Measurements from ENCODE around the gene BBC3. TPM values are rescaled to one million over a fixed set of nuclear protein-coding genes. Genes with fewer than 3 reads are reported as not detected.

Gene BBC3
- total and polyA plus RNA-seq, 9 donors, result 0.23 to 13.2 (median 6.3) TPM

- Histone ChIP-seq H3K27ac (no peak overlapping the region), H3K4me1 (ENCODE audit: insufficient read depth) (peaks cover 6% of the 10 kb centered on the region), H3K9me3 (no peaks in the 10 kb centered on the region), H3K4me3 (no peak overlapping the region), H3K27me3 (no peaks in the 10 kb centered on the region), H3K36me3 (no peaks in the 10 kb centered on the region)
- TF ChIP-seq EP300 (IDR thresholded peaks at IDR 0.05) (no peak), CTCF (IDR thresholded peaks at IDR 0.05) (no peak), POLR2A (IDR thresholded peaks at IDR 0.05) (no peak)
- intact Hi-C loops (cut with DNase I), result loop anchor here in 2 of 4 donors (10.0 kb wide), 2 partner anchors 49 to 99 kb away; no protein-coding TSS in a partner anchor
- WGBS, 3 donors, result 8 to 17% (median 10%) methylated on average over 8 to 9 of the region's 9 CpGs
- DNase-seq, result no peak
These were observed 12.4 kb upstream of the BBC3 start for GRCh38 chr19:47243364-47243775.

GRCh38 chr19:47241919-47242577 is 11.0 kb upstream of the BBC3 start:
- Histone ChIP-seq H3K27me3 (no peaks in the 10 kb centered on the region), H3K36me3 (no peaks in the 10 kb centered on the region), H3K4me3 (no peak overlapping the region), H3K27ac (no peak overlapping the region), H3K9me3 (no peaks in the 10 kb centered on the region), H3K4me1 (ENCODE audit: insufficient read depth) (peaks cover 6% of the 10 kb centered on the region)
- no peak for TF ChIP-seq EP300 (IDR thresholded peaks at IDR 0.05)
- TF ChIP-seq POLR2A (IDR thresholded peaks at IDR 0.05), result no peak
- no peak for TF ChIP-seq CTCF (IDR thresholded peaks at IDR 0.05)
- intact Hi-C loops (cut with DNase I), result loop anchor here in 2 of 4 donors (10.0 kb wide), 2 partner anchors 47 to 97 kb away; no protein-coding TSS in a partner anchor
- DNase-seq, result no peak
- WGBS, 3 donors, result 64 to 72% (median 68%) methylated on average over 7 of the region's 7 CpGs

- WGBS, 3 donors, result 4 to 10% (median 6%) methylated on average over 16 to 27 of the region's 27 CpGs
- peak; percentile 59 to 75 (median 71) for DNase-seq
- TF ChIP-seq CTCF (IDR thresholded peaks at IDR 0.05) (no peak), EP300 (IDR thresholded peaks at IDR 0.05) (no peak), POLR2A (IDR thresholded peaks at IDR 0.05) (no peak)
- Histone ChIP-seq H3K27me3 (no peaks in the 10 kb centered on the region), H3K27ac (no peak overlapping the region), H3K4me3 (no peak overlapping the region), H3K36me3 (no peaks in the 10 kb centered on the region), H3K4me1 (ENCODE audit: insufficient read depth) (peaks cover 6% of the 10 kb centered on the region), H3K9me3 (no peaks in the 10 kb centered on the region)
- intact Hi-C loops (cut with DNase I), result loop anchor here in 2 of 4 donors (10.0 kb wide), 2 partner anchors 46 to 96 kb away; no protein-coding TSS in a partner anchor
These were observed 10.3 kb upstream of the BBC3 start for GRCh38 chr19:47240996-47241918.

- no peaks in the 10 kb centered on the region for H3K36me3 ChIP-seq
- H3K9me3 ChIP-seq, result no peaks in the 10 kb centered on the region
- H3K4me3 ChIP-seq, result no peak overlapping the region
- H3K27me3 ChIP-seq, result no peaks in the 10 kb centered on the region
- DNase-seq, result no peak
- WGBS, 3 donors, result 60 to 76% (median 64%) methylated on average over 6 of the region's 6 CpGs
- no peak overlapping the region for H3K27ac ChIP-seq
- peaks cover 6% of the 10 kb centered on the region for H3K4me1 ChIP-seq (ENCODE audit: insufficient read depth)
- intact Hi-C loops (cut with DNase I), result loop anchor here in 2 of 4 donors (10.0 kb wide), 2 partner anchors 46 to 96 kb away; no protein-coding TSS in a partner anchor
- no peak for TF ChIP-seq CTCF (IDR thresholded peaks at IDR 0.05)
- TF ChIP-seq POLR2A (IDR thresholded peaks at IDR 0.05), result no peak
These were observed 9.6 kb upstream of the BBC3 start for GRCh38 chr19:47240556-47240955.

All from ovary (tissue), 9 donors.